Lung (tissue), 12 donors: Measurements from ENCODE around the gene DEAF1. TPM values are rescaled to one million over a fixed set of nuclear protein-coding genes. Genes with fewer than 3 reads are reported as not detected.

ENCODE experiments used
- ATAC-seq: fragments of 200-7000 bp; cut with Tn5 transposase; one replicate; pipeline ENCODE4 v1.9.1; 2020; ENCODE audit warnings: moderate number of reproducible peaks; ENCODE audit not compliant: insufficient read depth, low FRiP score
- DNase-seq, 3 donors: peaks; one replicate each; pipeline ENCODE4 v3.0.0-alpha.2; 2013 to 2017
- H3K27ac ChIP-seq, 2 donors: one replicate each; pipeline ENCODE4 v1.5.1; 2013; ENCODE audit warnings: mild to moderate bottlenecking in 2 of 2, moderate library complexity in 2 of 2, control low read depth in 1 of 2, inconsistent platforms in 1 of 2, low read depth in 1 of 2, low read length in 1 of 2
- H3K27me3 ChIP-seq, 3 donors: one replicate each; pipeline ENCODE4 v1.5.1; 2013; ENCODE audit warnings: low read length in 2 of 3; ENCODE audit not compliant: control insufficient read depth in 3 of 3, insufficient read depth in 3 of 3
- H3K36me3 ChIP-seq, 4 donors: one replicate each; pipeline ENCODE4 v1.5.1; 2013; ENCODE audit warnings: low read length in 4 of 4, mild to moderate bottlenecking in 1 of 4, moderate library complexity in 1 of 4; ENCODE audit not compliant: control insufficient read depth in 4 of 4, insufficient read depth in 4 of 4
- H3K4me1 ChIP-seq, 5 donors: one replicate each; pipeline ENCODE4 v1.5.1; 2013; ENCODE audit warnings: low read length in 5 of 5, mild to moderate bottlenecking in 2 of 5, moderate library complexity in 1 of 5; ENCODE audit not compliant: control insufficient read depth in 5 of 5, insufficient read depth in 5 of 5
- H3K4me3 ChIP-seq: one replicate; pipeline ENCODE4 v1.5.1; 2013; ENCODE audit warnings: mild to moderate bottlenecking, control low read depth, moderate library complexity
- H3K9ac ChIP-seq, 2 donors: one replicate each; pipeline ENCODE4 v1.5.1; 2013; ENCODE audit warnings: low read length in 2 of 2, control low read depth in 1 of 2; ENCODE audit not compliant: insufficient read depth in 1 of 2
- H3K9me3 ChIP-seq, 4 donors: one replicate each; pipeline ENCODE4 v1.5.1; 2013; ENCODE audit warnings: low read length in 3 of 4, mild to moderate bottlenecking in 1 of 4, moderate library complexity in 1 of 4; ENCODE audit not compliant: control insufficient read depth in 4 of 4, insufficient read depth in 3 of 4
- WGBS, 2 donors: extraction: QIAGEN DNeasy Blood & Tissue Kit; methylation state at CpG; one replicate each; pipeline ENCODE4 v1.1.7; 2013; 5-methylcytosine and 5-hydroxymethylcytosine counted together
- polyA plus RNA-seq, 2 donors: library from polyadenylated mRNA; stranded (reverse); fragments of 200-250 nt; gene quantifications; one replicate each; pipeline ENCODE4 v1.2.1, GENCODE V29; 2013
- total RNA-seq, 2 donors: library from RNA; depleted of rRNA in 1 of 2; stranded (reverse); fragments of >200 nt in 1 of 2; gene quantifications; one replicate each; pipeline ENCODE4 v1.2.1, GENCODE V29; 2014 to 2021
- TF ChIP-seq, protein P1 (sequence below): IDR thresholded peaks from 2 replicates; pipeline ENCODE4 v1.5.1; 2012; ENCODE audit warnings: mild to moderate bottlenecking; ENCODE audit errors: control extremely low read depth, extremely low read depth
- donor health status: control.
- donor health status: control.
- donor health status: Bipolar disorder and iron deficiency.
- donor health status: healthy.
- donor health status: DM: yes; HTN: yes; CAD: no.

Gene DEAF1
- total and polyA plus RNA-seq, 4 donors: 18.5 to 33.1 (median 22.3) TPM

- no peak for ATAC-seq
- H3K4me3 ChIP-seq: no peak overlapping the region
- no peaks in the 10 kb centered on the region for H3K27me3 ChIP-seq
- DNase-seq: no peak
- no peak overlapping the region for H3K9ac ChIP-seq
- TF ChIP-seq, protein P1, sequence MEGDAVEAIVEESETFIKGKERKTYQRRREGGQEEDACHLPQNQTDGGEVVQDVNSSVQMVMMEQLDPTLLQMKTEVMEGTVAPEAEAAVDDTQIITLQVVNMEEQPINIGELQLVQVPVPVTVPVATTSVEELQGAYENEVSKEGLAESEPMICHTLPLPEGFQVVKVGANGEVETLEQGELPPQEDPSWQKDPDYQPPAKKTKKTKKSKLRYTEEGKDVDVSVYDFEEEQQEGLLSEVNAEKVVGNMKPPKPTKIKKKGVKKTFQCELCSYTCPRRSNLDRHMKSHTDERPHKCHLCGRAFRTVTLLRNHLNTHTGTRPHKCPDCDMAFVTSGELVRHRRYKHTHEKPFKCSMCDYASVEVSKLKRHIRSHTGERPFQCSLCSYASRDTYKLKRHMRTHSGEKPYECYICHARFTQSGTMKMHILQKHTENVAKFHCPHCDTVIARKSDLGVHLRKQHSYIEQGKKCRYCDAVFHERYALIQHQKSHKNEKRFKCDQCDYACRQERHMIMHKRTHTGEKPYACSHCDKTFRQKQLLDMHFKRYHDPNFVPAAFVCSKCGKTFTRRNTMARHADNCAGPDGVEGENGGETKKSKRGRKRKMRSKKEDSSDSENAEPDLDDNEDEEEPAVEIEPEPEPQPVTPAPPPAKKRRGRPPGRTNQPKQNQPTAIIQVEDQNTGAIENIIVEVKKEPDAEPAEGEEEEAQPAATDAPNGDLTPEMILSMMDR: no peak
- peaks cover 0 to 2% (median 0%) of the 10 kb centered on the region in 4 donors for H3K9me3 ChIP-seq
- 72 to 91% methylated on average over 14 of the region's 14 CpGs for WGBS, 2 donors
- H3K36me3 ChIP-seq: peaks cover 2 to 33% (median 5%) of the 10 kb centered on the region in 4 donors
- H3K27ac ChIP-seq: no peak overlapping the region
- no peaks in the 10 kb centered on the region for H3K4me1 ChIP-seq
Measured at GRCh38 chr11:646214-646613, 48.8 kb downstream of the DEAF1 start.

GRCh38 chr11:645536-645935 lies 49.5 kb downstream of the DEAF1 start:
- no peak overlapping the region for H3K4me3 ChIP-seq
- ATAC-seq (no peak), DNase-seq (no peak)
- peaks cover 2 to 31% (median 5%) of the 10 kb centered on the region in 4 donors for H3K36me3 ChIP-seq
- no peak overlapping the region for H3K9ac ChIP-seq
- TF ChIP-seq, protein P1: no peak
- 82 to 87% methylated on average over 16 of the region's 16 CpGs for WGBS, 2 donors
- peaks cover 0 to 1% (median 0%) of the 10 kb centered on the region in 3 donors for H3K27me3 ChIP-seq
- no peak overlapping the region for H3K27ac ChIP-seq
- H3K9me3 ChIP-seq: peaks cover 0 to 2% (median 0%) of the 10 kb centered on the region in 4 donors
- H3K4me1 ChIP-seq: peaks cover 0 to 2% (median 0%) of the 10 kb centered on the region in 5 donors

- H3K36me3 ChIP-seq: peaks cover 2 to 25% (median 5%) of the 10 kb centered on the region in 4 donors
- H3K9me3 ChIP-seq: peaks cover 0 to 4% (median 0%) of the 10 kb centered on the region in 4 donors
- no peak overlapping the region for H3K4me3 ChIP-seq
- no peak for DNase-seq
- TF ChIP-seq, protein P1: no peak
- peaks cover 0 to 6% (median 0%) of the 10 kb centered on the region in 5 donors for H3K4me1 ChIP-seq
- H3K27ac ChIP-seq: no peak overlapping the region
- peaks cover 0 to 8% (median 2%) of the 10 kb centered on the region in 3 donors for H3K27me3 ChIP-seq
- 92% methylated on average over 50 of the region's 50 CpGs for WGBS, 2 donors
- H3K9ac ChIP-seq: no peak overlapping the region
- ATAC-seq: no peak
Measured at GRCh38 chr11:643849-644738, 50.9 kb downstream of the DEAF1 start.
